Activated T-helper 17 cell treated with anti-CD3 and anti-CD28 coated beads, Interleukin-2, amount 50 U/mL, for 72 hours (primary cell): ENCODE measurements around the gene WEE2. TPM values are rescaled to one million over a fixed set of nuclear protein-coding genes. Genes with fewer than 3 reads are reported as not detected.
"Not testable (repeated sequence)": the region's sequence is repeated elsewhere in the genome, so short reads cannot be mapped to it uniquely, and the experiment has no call there.

Experiments used
- ATAC-seq: fragments of 150-1000 bp; cut with Tn5 transposase; replicated peaks from 2 replicates; pipeline ENCODE4 v1.10.0; 2021; ENCODE audit warnings: mild to moderate bottlenecking, moderate library complexity
- H3K27ac Mint-ChIP-seq: one replicate; pipeline ENCODE4 v1.8.0; 2022; ENCODE audit warnings: mixed read lengths
- H3K27me3 Mint-ChIP-seq: one replicate; pipeline ENCODE4 v1.8.0; 2022; ENCODE audit warnings: mixed read lengths
- H3K36me3 Mint-ChIP-seq: one replicate; pipeline ENCODE4 v1.8.0; 2022; ENCODE audit warnings: low read depth, mild to moderate bottlenecking, mixed read lengths
- H3K4me1 Mint-ChIP-seq: one replicate; pipeline ENCODE4 v1.8.0; 2022; ENCODE audit warnings: mixed read lengths
- H3K4me3 Mint-ChIP-seq: one replicate; pipeline ENCODE4 v1.8.0; 2022; ENCODE audit warnings: mild to moderate bottlenecking, mixed read lengths
- H3K9me3 Mint-ChIP-seq: one replicate; pipeline ENCODE4 v1.8.0; 2022; ENCODE audit warnings: mixed read lengths
- total RNA-seq, 2 donors: library from RNA; stranded (reverse); gene quantifications; one replicate each; pipeline ENCODE4 v1.2.3, GENCODE V29; 2022

WEE2 gene
- total RNA-seq, 2 donors from 2014 or later: 0.13 TPM; not detected in 1

DNA sequence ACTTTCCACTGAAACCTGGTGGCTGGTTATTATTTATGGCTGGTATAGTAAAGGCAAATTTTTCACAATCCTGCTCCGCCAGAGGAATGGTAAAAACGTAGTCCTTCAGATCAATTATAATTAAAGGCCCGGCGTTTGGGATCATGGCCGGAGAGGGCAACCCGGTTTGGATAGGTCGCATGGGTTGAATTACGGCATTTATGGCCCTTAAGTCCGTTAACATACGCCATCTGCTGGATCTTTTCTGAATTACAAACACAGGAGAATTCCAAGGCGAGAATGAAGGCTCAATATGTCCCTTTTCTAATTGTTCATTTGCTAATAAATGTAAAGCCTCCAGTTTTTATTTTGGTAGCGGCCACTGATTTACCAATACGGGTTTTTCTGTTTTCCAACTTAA is 44.5 kb downstream of the WEE2 start:
- Mint-ChIP-seq H3K36me3 (peaks cover 100% of the 10 kb centered on the region), H3K4me1 (peaks cover 3% of the 10 kb centered on the region), H3K27ac (no peak overlapping the region), H3K9me3 (peaks cover 13% of the 10 kb centered on the region), H3K4me3 (no peak overlapping the region), H3K27me3 (no peaks in the 10 kb centered on the region)
- ATAC-seq: no peak

- Mint-ChIP-seq H3K4me1 (peaks cover 3% of the 10 kb centered on the region), H3K36me3 (peaks cover 100% of the 10 kb centered on the region), H3K9me3 (peaks cover 13% of the 10 kb centered on the region), H3K4me3 (no peak overlapping the region), H3K27me3 (no peaks in the 10 kb centered on the region), H3K27ac (no peak overlapping the region)
- no peak for ATAC-seq
Measured at GRCh38 chr7:141754939-141755338, 46.8 kb downstream of the WEE2 start.

DNA sequence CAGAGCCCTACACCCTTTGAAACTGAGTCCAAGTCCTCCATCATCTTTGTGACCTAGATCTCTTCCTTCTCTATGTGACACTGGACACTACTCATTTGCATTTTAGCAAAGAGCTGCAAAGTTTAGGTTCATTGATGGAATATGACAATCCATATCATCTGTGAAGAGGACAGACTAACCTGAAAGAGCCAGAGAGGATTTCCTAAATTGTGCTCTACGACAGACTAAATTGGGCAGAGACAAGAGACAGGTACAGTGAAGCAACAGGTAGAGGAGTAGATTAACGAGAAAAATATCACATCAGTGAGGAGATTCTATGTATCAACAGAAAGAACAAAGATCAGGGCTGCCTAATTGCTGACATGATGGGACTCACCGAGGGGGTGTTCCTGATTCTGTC is 55.6 kb downstream of the WEE2 start, which contains the start of gene TAS2R3:
Gene TAS2R3 (plus strand): TSS at position 301 of the 400 bp plus-strand sequence. CDS start 62 bp downstream, at position 363.
- ATAC-seq: no peak
- Mint-ChIP-seq H3K27ac (no peak within 1 kb of the TSS), H3K27me3 (no peaks in the 10 kb centered on the region), H3K9me3 (no peaks in the 10 kb centered on the region), H3K4me3 (no peak within 1 kb of the TSS), H3K36me3 (peaks cover 59% of the 10 kb centered on the region), H3K4me1 (peaks cover 4% of the 10 kb centered on the region)

GRCh38 chr7:141770083-141770583 is 62.0 kb downstream of the WEE2 start:
- H3K27me3 Mint-ChIP-seq, H3K9me3 Mint-ChIP-seq, H3K4me1 Mint-ChIP-seq, H3K27ac Mint-ChIP-seq, H3K4me3 Mint-ChIP-seq, ATAC-seq: not testable (repeated sequence)
- H3K36me3 Mint-ChIP-seq: peaks cover 31% of the 10 kb centered on the region

GRCh38 chr7:141776374-141776773 is 68.2 kb downstream of the WEE2 start, which contains the start of gene TAS2R4:
Gene TAS2R4 (plus strand): TSS chr7:141776674. CDS start chr7:141778489, 1,815 bp downstream.
- no peak within 1 kb of the TSS for H3K4me3 Mint-ChIP-seq
- H3K36me3 Mint-ChIP-seq: peaks cover 75% of the 10 kb centered on the region
- ATAC-seq: no peak
- H3K9me3 Mint-ChIP-seq: no peaks in the 10 kb centered on the region
- no peaks in the 10 kb centered on the region for H3K27me3 Mint-ChIP-seq
- H3K4me1 Mint-ChIP-seq: no peaks in the 10 kb centered on the region
- H3K27ac Mint-ChIP-seq: no peak within 1 kb of the TSS

Other genes starting within 250 kb of the WEE2 start
- 10 to 100 TPM; 32.7 to 33.9 TPM for gene AGK, start 156.9 kb upstream of the WEE2 start, total RNA-seq
- 10 to 100 TPM; 19.5 to 36.1 TPM for gene DENND11, start 6.2 kb upstream of the WEE2 start, total RNA-seq
- 100 to 1,000 TPM; 139 to 213 TPM for gene SSBP1, start 30.0 kb downstream of the WEE2 start, total RNA-seq
- gene TAS2R3, start 55.7 kb downstream of the WEE2 start, total RNA-seq: 1 to 10 TPM; 1.4 to 3.8 TPM
- 1 to 10 TPM; 1.3 to 2.8 TPM for gene TAS2R4, start 68.3 kb downstream of the WEE2 start, total RNA-seq
- gene TAS2R5, start 81.9 kb downstream of the WEE2 start, total RNA-seq: 1 to 10 TPM; 1.1 to 2.4 TPM
- not detected for gene PRSS37, start 133.1 kb downstream of the WEE2 start, total RNA-seq
- under 1 TPM in 1 of 2 donors, not detected in 1; 0.58 TPM for gene OR9A4, start 208.0 kb downstream of the WEE2 start, total RNA-seq
- not detected for gene CLEC5A, start 238.6 kb downstream of the WEE2 start, total RNA-seq